Heart left ventricle (tissue), 16 donors: ENCODE measurements around the gene RBM33. TPM values are rescaled to one million over a fixed set of nuclear protein-coding genes. Genes with fewer than 3 reads are reported as not detected.

Experiments used
- ATAC-seq, 4 donors: fragments of 200-7000 bp; cut with Tn5 transposase; one replicate each; pipeline ENCODE4 v1.9.1; 2020 to 2022; ENCODE audit warnings: moderate library complexity in 4 of 4, mild to moderate bottlenecking in 3 of 4, moderate number of reproducible peaks in 1 of 4
- DNase-seq, 5 donors: peaks; one replicate each; pipeline ENCODE4 v3.0.0-alpha.2; 2020
- H3K27ac ChIP-seq, 12 donors: fragments of 200-600 bp; sonication (generic) in 4 of 12; one replicate each; pipeline versions ENCODE4 v1.5.0 to v1.8.0; 2016 to 2022; ENCODE audit warnings: mild to moderate bottlenecking in 2 of 12
- H3K27me3 ChIP-seq, 9 donors: fragments of 200-600 bp; sonication (generic) in 2 of 9; one replicate each; pipeline versions ENCODE4 v1.5.1 to v1.8.0; 2016 to 2022; ENCODE audit warnings: mild to moderate bottlenecking in 3 of 9
- H3K36me3 ChIP-seq, 9 donors: fragments of 200-600 bp; sonication (generic) in 2 of 9; one replicate each; pipeline versions ENCODE4 v1.5.0 to v1.8.0; 2018 to 2022; ENCODE audit warnings: mild to moderate bottlenecking in 2 of 9
- H3K4me1 ChIP-seq, 12 donors: fragments of 200-600 bp; sonication (generic) in 4 of 12; one replicate each; pipeline versions ENCODE4 v1.5.0 to v1.8.0; 2016 to 2022; ENCODE audit warnings: mild to moderate bottlenecking in 3 of 12
- H3K4me3 ChIP-seq, 12 donors: fragments of 200-600 bp; sonication (generic) in 4 of 12; one replicate each; pipeline versions ENCODE4 v1.5.0 to v1.8.0; 2017 to 2022; ENCODE audit warnings: mild to moderate bottlenecking in 9 of 12, moderate library complexity in 4 of 12
- H3K9me3 ChIP-seq, 12 donors: fragments of 200-600 bp; sonication (generic) in 4 of 12; one replicate each; pipeline versions ENCODE4 v1.5.0 to v1.8.0; 2016 to 2022; ENCODE audit warnings: mild to moderate bottlenecking in 1 of 12
- CTCF ChIP-seq, 12 donors: fragments of 200-600 bp; sonication (generic) in 4 of 12; IDR thresholded peaks; one replicate each; pipeline versions ENCODE4 v1.5.0 to v1.8.0; 2018 to 2022; ENCODE audit warnings: antibody characterized with exemption in 12 of 12, mild to moderate bottlenecking in 5 of 12
- POLR2A ChIP-seq, 2 donors: fragments of 450-650 bp; IDR thresholded peaks; one replicate each; pipeline ENCODE4 v1.6.1; 2017; ENCODE audit warnings: antibody characterized with exemption in 2 of 2, mild to moderate bottlenecking in 2 of 2, moderate library complexity in 2 of 2
- WGBS, 4 donors: extraction: QIAGEN DNeasy Blood & Tissue Kit in 2 of 4; methylation state at CpG; one replicate each; pipeline versions ENCODE4 v1.1.5 to v1.1.7; 2013 to 2018; 5-methylcytosine and 5-hydroxymethylcytosine counted together
- intact Hi-C, 10 donors: fragments of 100-400 bp; cut with DNase I; formaldehyde crosslinking; loops; one replicate each; pipeline versions ENCODE4 v1.11.1 to v1.14.2; 2022
- polyA plus RNA-seq, 2 donors: library from polyadenylated mRNA; stranded (reverse); fragments of 200-250 nt; gene quantifications; one replicate each; pipeline ENCODE4 v1.2.3, GENCODE V29; 2013
- total RNA-seq, 9 donors: library from RNA; depleted of rRNA in 2 of 9; stranded (reverse); fragments of >200 nt in 2 of 9; fragmentation: NEBNext Ultra II Directional in 3 of 9; extraction: Animal tissue kit (Norgen Biotek cat#: 25700) in 3 of 9; gene quantifications; one replicate each; pipeline versions ENCODE4 v1.1.0 to v1.2.4, GENCODE V29; 2016 to 2023
- donor health status: ischemic (EF 13 %, LVEDD 7.1; RV severe dilation, severe dysfunction).
- donor health status: healthy with polysubstance abuse.
- donor health status: DM: no; HTN: yes; CAD: no.
- donor health status: DM: no; HTN: no; CAD: no.
- donor health status: ischemic (EF 25% LVEDD 6.9; RV normal size, moderate dysfunction).
- donor health status: ischemic (EF 25% LVEDD 5.7; RV mildly dilated, moderate dysfunction).
- donor health status: healthy.
- donor health status: DM: yes; HTN: yes; CAD: no.
- donor health status: ischemic (EF 35%, LVEDD 5.7; RV mildly dilated, moderate dysfunction).
- donor health status: nonischemic (EF 11% LVEDD 7.7; RV severe dilation, severe dysfunction).
- donor health status: DM: yes; HTN: yes; CAD: no.
- donor health status: PGD.
- donor health status: ischemic (EF 29% LVEDD 5.4; RV normal size, mild dysfunction).
- donor health status: nonischemic (EF 23%, LVEDD 6.1; RV moderate dilation, normal function).

RBM33 gene
- total and polyA plus RNA-seq, 11 donors = 13.1 to 40.8 (median 30.2) TPM

GRCh38 chr7:155738652-155739537, 94.4 kb downstream of the RBM33 start:
- H3K36me3 ChIP-seq = peaks cover 0 to 71% (median 65%) of the 10 kb centered on the region in 9 donors
- WGBS, 4 donors = 65 to 68% (median 67%) methylated on average over 13 of the region's 13 CpGs

GRCh38 chr7:155739538-155740143, 95.2 kb downstream of the RBM33 start:
- intact Hi-C loops = loop anchor here in 8 of 10 donors (2.0 to 10.0 kb wide), 7 partner anchors 95 to 359 kb away; partner anchors contain the start of gene RBM33 (in 2 of the 8)
- Histone ChIP-seq H3K36me3 (peaks cover 0 to 78% (median 73%) of the 10 kb centered on the region in 9 donors), H3K4me1 (peaks cover 0 to 6% (median 0%) of the 10 kb centered on the region in 12 donors), H3K27me3 (no peaks in the 10 kb centered on the region), H3K9me3 (no peaks in the 10 kb centered on the region), H3K4me3 (no peak overlapping the region), H3K27ac (no peak overlapping the region)
- TF ChIP-seq POLR2A (IDR thresholded peaks at IDR 0.05) (no peak), CTCF (IDR thresholded peaks at IDR 0.05) (no peak)
- DNase-seq (no peak), ATAC-seq (no peak)
- 83 to 95% (median 92%) methylated on average over 12 to 19 of the region's 19 CpGs for WGBS, 4 donors

More at GRCh38 chr7:155738652-155739537, 94.4 kb downstream of the RBM33 start:
- peaks cover 0 to 8% (median 4%) of the 10 kb centered on the region in 12 donors for H3K4me1 ChIP-seq
- peak; percentile 57 to 81 (median 71) for DNase-seq
- peak; percentile 31 to 75 (median 62) for TF ChIP-seq CTCF (IDR thresholded peaks at IDR 0.05)
- TF ChIP-seq POLR2A (IDR thresholded peaks at IDR 0.05) = no peak
- ATAC-seq = peak in 3 of 4 donors; percentile 81 to 85 (median 82)
- no peak overlapping the region for H3K27ac ChIP-seq
- intact Hi-C loops = loop anchor here in 8 of 10 donors (1.0 to 10.0 kb wide), 8 partner anchors 94 to 358 kb away; partner anchors contain the start of gene RBM33 (in 2 of the 8)
- no peaks in the 10 kb centered on the region for H3K9me3 ChIP-seq
- H3K4me3 ChIP-seq = no peak overlapping the region
- no peaks in the 10 kb centered on the region for H3K27me3 ChIP-seq

GRCh38 chr7:155741082-155741481, 96.6 kb downstream of the RBM33 start:
- TF ChIP-seq CTCF (IDR thresholded peaks at IDR 0.05) = no peak
- no peak for TF ChIP-seq POLR2A (IDR thresholded peaks at IDR 0.05)

More at GRCh38 chr7:155741082-155741481, 96.6 kb downstream of the RBM33 start:
- 59 to 72% (median 62%) methylated on average over 8 of the region's 8 CpGs for WGBS, 4 donors
- Histone ChIP-seq H3K27me3 (no peaks in the 10 kb centered on the region), H3K27ac (peak overlapping the region in 1 of 12 donors; percentile 29), H3K4me1 (peaks cover 0 to 6% (median 0%) of the 10 kb centered on the region in 12 donors), H3K36me3 (peaks cover 0 to 90% (median 85%) of the 10 kb centered on the region in 9 donors), H3K4me3 (no peak overlapping the region), H3K9me3 (no peaks in the 10 kb centered on the region)
- intact Hi-C loops = loop anchor here in 1 of 10 donors (2.0 kb wide), 1 partner anchor 144 kb away; no protein-coding TSS in a partner anchor
- no peak for ATAC-seq
- no peak for DNase-seq
